DOHH2 (cell line): ENCODE data around the gene MRGPRF.

ENCODE experiments used
- EZH2phosphoT487 ChIP-seq: fragments of 200-600 bp; sonication (generic); IDR thresholded peaks from 2 replicates; pipeline ENCODE4 v1.6.1; 2017; ENCODE audit warnings: borderline replicate concordance, mild to moderate bottlenecking, antibody characterized with exemption, low read length, moderate library complexity, mixed read lengths
- TF ChIP-seq, protein P1 (sequence below): fragments of 200-600 bp; sonication (generic); IDR thresholded peaks from one replicate; pipeline ENCODE4 v1.5.1; 2014; ENCODE audit warnings: antibody characterized with exemption, mild to moderate bottlenecking, low read depth, low read length; ENCODE audit not compliant: poor library complexity, severe bottlenecking

DNA sequence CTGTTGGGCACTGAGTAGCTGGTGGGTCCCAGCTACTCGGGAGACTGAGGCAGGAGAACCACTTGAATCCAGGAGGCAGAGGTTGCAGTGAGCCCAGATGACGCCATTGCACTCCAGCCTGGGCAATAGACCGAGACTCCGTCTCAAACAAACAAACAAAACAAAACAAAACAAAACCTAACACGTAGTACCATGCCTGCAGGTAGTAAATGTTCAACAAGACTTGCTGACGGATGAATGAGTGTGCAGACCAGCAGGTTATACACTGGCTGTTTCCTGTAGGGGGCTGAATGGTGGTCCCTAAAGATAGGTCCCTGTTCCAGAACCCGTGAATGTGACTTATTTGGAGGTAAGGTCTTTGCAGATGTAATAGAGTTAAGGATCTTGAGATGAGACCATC lies 19.5 kb downstream of the MRGPRF start:
- TF ChIP-seq, protein P1, sequence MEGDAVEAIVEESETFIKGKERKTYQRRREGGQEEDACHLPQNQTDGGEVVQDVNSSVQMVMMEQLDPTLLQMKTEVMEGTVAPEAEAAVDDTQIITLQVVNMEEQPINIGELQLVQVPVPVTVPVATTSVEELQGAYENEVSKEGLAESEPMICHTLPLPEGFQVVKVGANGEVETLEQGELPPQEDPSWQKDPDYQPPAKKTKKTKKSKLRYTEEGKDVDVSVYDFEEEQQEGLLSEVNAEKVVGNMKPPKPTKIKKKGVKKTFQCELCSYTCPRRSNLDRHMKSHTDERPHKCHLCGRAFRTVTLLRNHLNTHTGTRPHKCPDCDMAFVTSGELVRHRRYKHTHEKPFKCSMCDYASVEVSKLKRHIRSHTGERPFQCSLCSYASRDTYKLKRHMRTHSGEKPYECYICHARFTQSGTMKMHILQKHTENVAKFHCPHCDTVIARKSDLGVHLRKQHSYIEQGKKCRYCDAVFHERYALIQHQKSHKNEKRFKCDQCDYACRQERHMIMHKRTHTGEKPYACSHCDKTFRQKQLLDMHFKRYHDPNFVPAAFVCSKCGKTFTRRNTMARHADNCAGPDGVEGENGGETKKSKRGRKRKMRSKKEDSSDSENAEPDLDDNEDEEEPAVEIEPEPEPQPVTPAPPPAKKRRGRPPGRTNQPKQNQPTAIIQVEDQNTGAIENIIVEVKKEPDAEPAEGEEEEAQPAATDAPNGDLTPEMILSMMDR: no peak
- TF ChIP-seq EZH2phosphoT487: no peak
